ENCODE measurements around the gene SIPA1L3.

DNA sequence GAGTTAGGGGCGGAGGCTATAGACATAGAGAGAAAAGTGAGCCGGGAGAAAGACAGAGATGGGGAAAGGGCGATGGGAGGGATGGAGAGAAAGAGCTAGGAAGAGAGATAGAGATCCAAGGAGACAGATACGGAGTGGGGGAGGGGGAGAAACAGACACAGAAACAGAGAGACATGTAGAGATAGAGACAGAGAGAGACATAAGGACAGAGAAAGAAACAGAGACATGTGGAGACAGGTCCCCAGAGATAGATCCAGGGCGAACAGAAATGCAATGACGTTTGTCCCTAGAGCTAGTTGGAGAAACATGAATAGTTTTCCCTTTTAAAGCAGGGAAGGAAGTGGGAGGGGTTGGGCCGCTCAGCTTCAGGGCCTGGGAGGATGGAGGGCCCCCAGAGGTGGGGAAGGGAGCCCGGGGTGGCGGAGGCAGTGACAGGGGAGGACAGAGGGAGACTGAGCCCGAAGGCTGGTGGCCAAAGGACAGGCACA, 344.6 kb downstream of the SIPA1L3 start:
- no peak for TF ChIP-seq EZH2 (IDR thresholded peaks at IDR 0.05; ENCODE audit: borderline replicate concordance, low read length)
- TF ChIP-seq, protein P1, sequence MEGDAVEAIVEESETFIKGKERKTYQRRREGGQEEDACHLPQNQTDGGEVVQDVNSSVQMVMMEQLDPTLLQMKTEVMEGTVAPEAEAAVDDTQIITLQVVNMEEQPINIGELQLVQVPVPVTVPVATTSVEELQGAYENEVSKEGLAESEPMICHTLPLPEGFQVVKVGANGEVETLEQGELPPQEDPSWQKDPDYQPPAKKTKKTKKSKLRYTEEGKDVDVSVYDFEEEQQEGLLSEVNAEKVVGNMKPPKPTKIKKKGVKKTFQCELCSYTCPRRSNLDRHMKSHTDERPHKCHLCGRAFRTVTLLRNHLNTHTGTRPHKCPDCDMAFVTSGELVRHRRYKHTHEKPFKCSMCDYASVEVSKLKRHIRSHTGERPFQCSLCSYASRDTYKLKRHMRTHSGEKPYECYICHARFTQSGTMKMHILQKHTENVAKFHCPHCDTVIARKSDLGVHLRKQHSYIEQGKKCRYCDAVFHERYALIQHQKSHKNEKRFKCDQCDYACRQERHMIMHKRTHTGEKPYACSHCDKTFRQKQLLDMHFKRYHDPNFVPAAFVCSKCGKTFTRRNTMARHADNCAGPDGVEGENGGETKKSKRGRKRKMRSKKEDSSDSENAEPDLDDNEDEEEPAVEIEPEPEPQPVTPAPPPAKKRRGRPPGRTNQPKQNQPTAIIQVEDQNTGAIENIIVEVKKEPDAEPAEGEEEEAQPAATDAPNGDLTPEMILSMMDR (conservative IDR thresholded peaks at IDR 0.05 in 1 of 2, IDR thresholded peaks at IDR 0.05 in 1 of 2; ENCODE audit: extremely low read depth in 1 of 2, insufficient read depth in 1 of 2, low read depth in 1 of 2, low read length in 2 of 2) = no peak

All from mammary epithelial cell (primary cell).